Measurements from ENCODE around the gene RNF151. TPM values are rescaled to one million over a fixed set of nuclear protein-coding genes. Genes with fewer than 3 reads are reported as not detected.

Gene RNF151
- total and polyA plus RNA-seq, 2 donors (not counting 1 experiment from before 2014, with no cell fraction given), result 0.13 to 0.76 TPM

DNA sequence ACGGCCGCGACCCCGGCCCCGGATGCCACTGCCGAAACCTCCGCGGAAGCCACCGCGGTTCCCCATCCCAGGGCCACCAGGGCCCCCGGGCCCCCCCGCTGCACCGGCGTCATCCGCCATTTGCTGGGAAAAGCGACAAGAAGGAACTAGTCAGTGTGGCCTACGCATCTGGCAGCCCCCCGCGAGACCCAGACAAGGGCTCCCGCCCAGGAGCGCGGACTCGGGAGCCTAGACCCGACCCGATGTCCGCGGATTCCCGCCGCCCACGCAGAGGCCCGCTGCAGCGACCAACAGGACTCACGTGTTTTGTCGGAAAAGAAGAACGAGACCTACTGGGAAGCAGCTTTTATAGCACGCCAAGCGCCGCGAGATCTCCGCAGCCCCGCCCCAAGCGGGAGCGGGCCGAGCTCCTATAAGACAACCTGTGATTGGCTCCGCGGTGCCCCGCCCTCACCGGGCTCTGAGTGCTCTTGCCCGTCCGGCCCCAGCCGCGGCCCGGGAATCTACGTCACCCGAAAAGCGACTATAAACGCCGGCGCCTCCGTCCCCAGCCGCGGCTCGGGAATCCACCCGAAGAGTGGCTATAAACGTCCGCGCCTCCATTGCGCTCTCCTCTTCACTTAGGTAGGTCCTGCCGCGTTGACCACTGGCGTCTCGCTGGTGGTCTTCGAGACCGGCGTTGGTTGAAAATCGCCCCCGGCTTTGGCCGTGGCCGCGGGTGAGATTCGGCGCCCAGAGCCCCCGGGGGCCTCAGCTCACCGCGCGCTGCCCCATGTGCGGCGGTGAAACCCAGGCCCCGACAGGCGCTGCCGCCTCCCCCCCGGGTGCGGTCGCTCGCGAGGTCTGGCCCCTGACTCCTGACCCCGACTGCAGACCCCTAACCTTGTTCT, 1.9 kb upstream of the RNF151 start, which contains the start of gene RPS2:
TSS of gene RPS2 (minus strand) at position 321 of the 890 bp plus-strand sequence. CDS start at position 120, 201 bp downstream.
- Mint-ChIP-seq H3K9me3 (ENCODE audit: insufficient read depth) (no peaks in the 10 kb centered on the region), H3K4me3 (peak within 1 kb of the TSS; percentile 94), H3K27ac (peak within 1 kb of the TSS; percentile 97), H3K27me3 (no peaks in the 10 kb centered on the region), H3K4me1 (peaks cover 42% of the 10 kb centered on the region)
- no peaks in the 10 kb centered on the region for H3K27me3 ChIP-seq (replicated peaks in 1 of 4; ENCODE audit: control extremely low read depth in 1 of 4, control insufficient read depth in 3 of 4, insufficient read depth in 4 of 4, low read length in 3 of 4)
- peaks cover 0 to 29% of the 10 kb centered on the region in 2 experiments for H3K36me3 ChIP-seq (replicated peaks in 1 of 2; ENCODE audit: control extremely low read depth in 1 of 2, control insufficient read depth in 1 of 2, extremely low read depth in 1 of 2, insufficient read depth in 2 of 2, low read length in 1 of 2)
- H4K20me1 ChIP-seq (ENCODE audit: control insufficient read depth, insufficient read depth, low read length, poor library complexity, severe bottlenecking), result peaks cover 23% of the 10 kb centered on the region
- ATAC-seq (ENCODE audit: low read depth), result peak; percentile 93
- peak within 1 kb of the TSS; percentile 98 for H3K9ac ChIP-seq (ENCODE audit: low read length)
- ChIA-PET POLR2A (interaction anchor here (0.5 to 2.9 kb wide), 16 partner anchors 9 to 918 kb away, joined by 3 to 36 read pairs (median 4); partner anchors contain the start of genes FLYWCH2, GFER, MSRB1 and NUBP2), CTCF (interaction anchor here (0.7 to 2.0 kb wide), 6 partner anchors 19 to 191 kb away, joined by 3 to 6 read pairs (median 3); partner anchors contain the start of genes GFER, MSRB1 and SYNGR3)
- H3K4me1 ChIP-seq (ENCODE audit: control insufficient read depth in 2 of 2, insufficient read depth in 2 of 2, low read length in 2 of 2), result peaks cover 26 to 49% of the 10 kb centered on the region in 2 donors
- peak; percentile 99 for DNase-seq
- intact Hi-C loops (cut with micrococcal nuclease), result loop anchor here (1.0 to 2.0 kb wide), 5 partner anchors 8 to 190 kb away; partner anchors contain the start of genes TBL3, TRAF7 and ZNF598
- H3K27ac ChIP-seq (ENCODE audit: low read length in 2 of 2), result peak within 1 kb of the TSS; percentile 83 to 100
- H3K4me3 ChIP-seq (ENCODE audit: control extremely low read depth in 1 of 5, extremely low read depth in 1 of 5, insufficient read depth in 1 of 5, low read depth in 2 of 5, low read length in 4 of 5), result peak within 1 kb of the TSS; percentile 60 to 94 (median 76)
- no peaks in the 10 kb centered on the region for H3K9me3 ChIP-seq (ENCODE audit: control extremely low read depth in 1 of 3, control insufficient read depth in 2 of 3, insufficient read depth in 1 of 3, low read length in 2 of 3)
- peak within 1 kb of the TSS; percentile 50 for H2AFZ ChIP-seq (ENCODE audit: insufficient read depth, low read depth, low read length, poor library complexity, severe bottlenecking)
- peaks cover 27% of the 10 kb centered on the region for H3K79me2 ChIP-seq (ENCODE audit: control insufficient read depth, insufficient read depth, low read length)
- H3K4me2 ChIP-seq (replicated peaks; ENCODE audit: low read depth, low read length, poor library complexity, severe bottlenecking), result peak within 1 kb of the TSS; percentile 90
- TF ChIP-seq, protein P1, sequence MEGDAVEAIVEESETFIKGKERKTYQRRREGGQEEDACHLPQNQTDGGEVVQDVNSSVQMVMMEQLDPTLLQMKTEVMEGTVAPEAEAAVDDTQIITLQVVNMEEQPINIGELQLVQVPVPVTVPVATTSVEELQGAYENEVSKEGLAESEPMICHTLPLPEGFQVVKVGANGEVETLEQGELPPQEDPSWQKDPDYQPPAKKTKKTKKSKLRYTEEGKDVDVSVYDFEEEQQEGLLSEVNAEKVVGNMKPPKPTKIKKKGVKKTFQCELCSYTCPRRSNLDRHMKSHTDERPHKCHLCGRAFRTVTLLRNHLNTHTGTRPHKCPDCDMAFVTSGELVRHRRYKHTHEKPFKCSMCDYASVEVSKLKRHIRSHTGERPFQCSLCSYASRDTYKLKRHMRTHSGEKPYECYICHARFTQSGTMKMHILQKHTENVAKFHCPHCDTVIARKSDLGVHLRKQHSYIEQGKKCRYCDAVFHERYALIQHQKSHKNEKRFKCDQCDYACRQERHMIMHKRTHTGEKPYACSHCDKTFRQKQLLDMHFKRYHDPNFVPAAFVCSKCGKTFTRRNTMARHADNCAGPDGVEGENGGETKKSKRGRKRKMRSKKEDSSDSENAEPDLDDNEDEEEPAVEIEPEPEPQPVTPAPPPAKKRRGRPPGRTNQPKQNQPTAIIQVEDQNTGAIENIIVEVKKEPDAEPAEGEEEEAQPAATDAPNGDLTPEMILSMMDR (IDR thresholded peaks at IDR 0.05), result no peak
- TF ChIP-seq EZH2 (IDR thresholded peaks at IDR 0.05; ENCODE audit: borderline replicate concordance, insufficient read depth, low read depth, low read length, poor library complexity, severe bottlenecking), result no peak
- under 1% methylated on average over 95 of the region's 97 CpGs for WGBS (ENCODE audit: insufficient coverage)

Data from B cell (primary cell).